ENCODE data around the gene MED8.
A peak's percentile ranks its signal among the peaks of the same experiment; 100 is the strongest.

Gene MED8

GRCh38 chr1:43389326-43390313, at the start of gene MED8, which contains the start of gene SZT2:
MED8 (minus strand) TSS chr1:43389800; CDS start chr1:43389764, 36 bp downstream.
SZT2 (plus strand) TSS chr1:43389899; CDS start chr1:43389969, 70 bp downstream.
- peak; percentile 90 for DNase-seq

- no peak for DNase-seq
These were observed 49.5 kb upstream of the MED8 start for GRCh38 chr1:43438953-43439581.

DNA sequence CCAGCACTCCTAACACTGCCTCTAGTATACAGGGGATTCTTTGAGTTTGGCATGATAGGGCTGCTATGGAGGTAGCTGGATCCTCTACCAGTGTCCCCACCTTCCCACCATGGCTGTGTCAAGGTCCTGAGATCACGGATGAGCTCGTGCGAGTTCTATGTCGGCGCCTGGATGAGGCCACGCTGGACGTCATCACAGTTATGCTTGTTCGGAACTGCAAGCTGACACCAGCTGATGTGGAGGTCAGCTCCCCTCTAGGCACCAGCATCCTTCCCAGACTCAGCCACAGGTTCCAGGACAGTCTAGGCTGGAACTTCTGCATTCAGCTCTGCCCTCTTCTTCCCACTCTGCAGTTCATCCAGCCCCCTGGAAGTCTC, 49.0 kb upstream of the MED8 start:
- DNase-seq, result no peak

GRCh38 chr1:43438006-43438405, 48.4 kb upstream of the MED8 start:
- no peak for DNase-seq

DNA sequence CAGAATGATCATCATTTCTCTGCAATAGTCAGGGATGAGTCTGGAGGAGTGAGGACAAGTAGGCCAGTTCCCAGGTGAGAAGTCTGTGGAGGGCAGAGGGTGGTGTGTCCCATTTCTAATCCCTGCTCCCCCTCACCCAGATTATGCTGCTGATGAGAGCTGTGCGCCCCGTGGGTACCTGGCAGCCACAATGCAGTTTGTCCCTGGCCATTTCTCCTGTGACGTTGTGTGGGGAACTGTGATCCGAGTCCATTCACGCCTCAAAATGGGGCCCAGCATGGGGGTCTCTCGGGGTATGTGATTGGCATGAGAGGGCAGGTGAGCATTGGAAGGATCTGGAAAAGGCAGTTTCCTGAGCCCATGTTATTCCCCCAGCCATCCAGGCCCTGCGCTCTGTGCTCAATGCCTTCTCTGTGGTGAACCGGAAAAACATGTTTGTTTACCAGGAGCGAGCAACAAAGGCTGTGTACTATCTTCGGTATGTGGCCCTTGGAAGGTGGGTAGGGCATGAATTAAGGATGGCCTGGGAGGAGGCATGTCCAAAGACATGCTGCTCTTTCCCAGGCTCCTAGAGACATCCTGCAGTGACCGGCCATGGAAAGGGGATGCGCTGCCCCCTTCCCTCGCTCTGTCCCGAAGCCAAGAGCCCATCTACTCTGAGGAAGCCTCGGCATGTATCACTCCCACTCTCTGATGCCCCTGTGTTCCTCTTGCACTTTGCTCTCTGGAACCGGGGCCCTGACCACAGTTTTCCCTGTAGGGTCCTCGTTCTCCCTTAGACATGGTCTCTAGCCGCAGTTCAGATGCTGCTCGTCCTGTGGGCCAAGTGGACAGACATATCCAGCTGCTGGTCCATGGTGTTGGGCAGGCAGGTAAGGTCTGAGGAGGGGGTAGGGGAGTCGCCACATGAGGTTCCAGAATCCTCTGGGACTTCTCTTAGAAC, 47.7 kb upstream of the MED8 start:
- no peak for DNase-seq

GRCh38 chr1:43436371-43436770, 46.8 kb upstream of the MED8 start:
- DNase-seq, result no peak

- no peak for DNase-seq
These were observed 45.8 kb upstream of the MED8 start for GRCh38 chr1:43435146-43436145.

GRCh38 chr1:43434256-43434655, 44.7 kb upstream of the MED8 start:
- no peak for DNase-seq

- DNase-seq, result no peak
These were observed 43.3 kb upstream of the MED8 start for GRCh38 chr1:43432907-43433306.

- DNase-seq, result no peak
These were observed 42.7 kb upstream of the MED8 start for GRCh38 chr1:43432171-43432860.

GRCh38 chr1:43431676-43432075, 42.1 kb upstream of the MED8 start:
- DNase-seq, result no peak

- DNase-seq, result no peak
These were observed 41.2 kb upstream of the MED8 start for GRCh38 chr1:43430831-43431230.

GRCh38 chr1:43427941-43428340, 38.3 kb upstream of the MED8 start:
- no peak for DNase-seq

DNA sequence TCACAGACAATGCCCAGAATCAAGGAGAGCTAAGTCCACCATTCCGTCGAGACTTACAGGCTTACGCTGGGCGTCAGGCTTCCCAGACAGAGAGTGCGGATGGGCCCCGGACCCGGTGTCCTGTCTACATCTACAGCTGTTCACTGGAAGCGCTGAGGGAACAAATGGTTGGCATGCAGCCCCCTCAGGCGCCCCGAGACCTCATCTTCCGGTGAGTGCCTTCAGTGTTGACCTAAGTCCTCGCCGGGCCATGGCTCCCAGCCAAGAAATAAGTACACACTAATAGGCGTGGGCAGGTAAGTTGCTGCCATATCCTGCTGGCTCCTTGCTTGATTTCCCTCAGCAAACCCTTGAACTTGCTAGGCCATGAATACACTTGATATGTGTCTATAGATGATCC, 37.9 kb upstream of the MED8 start:
- no peak for DNase-seq

GRCh38 chr1:43426221-43426620, 36.6 kb upstream of the MED8 start:
- no peak for DNase-seq

DNA sequence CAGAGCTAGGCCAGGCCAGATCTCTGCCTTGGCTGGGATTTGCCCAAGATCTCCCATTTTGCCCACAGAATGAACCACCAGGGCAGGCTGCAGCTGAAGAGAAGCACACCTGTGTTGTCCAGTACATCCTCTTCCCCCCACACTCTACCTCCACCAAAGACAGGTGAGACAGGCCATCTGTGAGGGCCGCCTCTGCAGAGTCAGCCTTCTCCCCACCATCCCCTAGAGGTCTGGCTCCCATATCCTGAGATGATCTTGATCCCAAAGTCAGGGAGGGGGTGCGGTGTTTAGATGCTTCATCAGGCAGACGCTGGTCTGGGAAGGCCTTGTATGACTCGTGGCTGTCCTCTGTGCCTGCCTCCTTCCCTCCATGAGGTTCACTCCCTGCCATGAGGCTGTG, 35.4 kb upstream of the MED8 start:
- DNase-seq, result no peak

GRCh38 chr1:43423672-43424550, 34.3 kb upstream of the MED8 start:
- no peak for DNase-seq

DNA sequence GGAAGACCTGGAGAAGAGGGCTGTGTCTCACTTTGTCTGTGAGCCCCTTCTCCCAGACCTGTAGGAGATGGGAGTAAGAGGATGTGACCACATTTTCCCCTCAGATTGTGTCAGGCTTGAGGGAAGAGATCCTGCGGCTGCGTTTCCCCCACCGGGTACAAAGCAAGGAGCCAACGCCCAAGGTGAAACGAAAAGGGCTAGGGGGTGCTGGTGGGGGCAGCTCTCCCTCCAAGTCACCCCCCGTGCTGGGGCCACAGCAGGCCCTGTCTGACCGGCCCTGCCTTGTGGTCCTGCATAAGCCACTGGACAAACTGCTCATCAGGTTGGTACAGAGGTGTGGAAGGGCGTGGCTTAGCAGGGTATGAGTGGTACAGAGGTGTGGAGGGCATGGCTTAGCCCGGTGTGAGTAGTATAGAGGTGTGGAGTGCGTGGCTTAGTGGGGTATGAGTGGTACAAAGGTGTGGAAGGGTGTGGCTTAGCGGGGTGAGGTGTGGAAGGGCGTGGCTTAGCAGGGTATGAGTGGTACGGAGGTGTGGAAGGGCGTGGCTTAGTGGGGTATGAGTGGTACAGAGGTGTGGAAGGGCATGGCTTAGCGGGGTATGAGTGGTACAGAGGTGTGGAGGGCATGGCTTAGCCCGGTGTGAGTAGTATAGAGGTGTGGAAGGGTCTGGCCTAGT, 33.5 kb upstream of the MED8 start:
- no peak for DNase-seq
